Measurements from ENCODE around the gene WIPF2. TPM values are rescaled to one million over a fixed set of nuclear protein-coding genes. Genes with fewer than 3 reads are reported as not detected.
"Not testable (repeated sequence)": the region's sequence is repeated elsewhere in the genome, so short reads cannot be mapped to it uniquely, and the experiment has no call there.

Gene WIPF2
- total RNA-seq, 1 experiment from 2014 or later: 37.2 TPM

- ChIA-PET CTCF (no interaction called here), POLR2A (ENCODE audit: unreplicated experiment) (no interaction called here)
- Histone ChIP-seq H3K4me3 (no peak overlapping the region), H3F3A (ENCODE audit: insufficient read depth, low read depth) (peaks cover 9% of the 10 kb centered on the region; the same call in 1 of the 2 replicates), H3K4me2 (no peak overlapping the region), H4K20me1 (ENCODE audit: insufficient read depth) (peaks cover 3% of the 10 kb centered on the region; the same call in 1 of the 2 replicates), H3K4me1 (replicated peaks; ENCODE audit: insufficient read depth) (no peaks in the 10 kb centered on the region), H3K9me3 (ENCODE audit: insufficient read depth, low read depth) (no peaks in the 10 kb centered on the region), H3K27ac (no peak overlapping the region), H3K36me3 (ENCODE audit: low read depth) (0 out of 2 replicates have a peak, but pooled peaks cover 16% of the 10 kb centered on the region), H2AFZ (no peak overlapping the region), H3K9me2 (ENCODE audit: insufficient read depth) (no peaks in the 10 kb centered on the region), H3K79me2 (ENCODE audit: low read depth) (peaks cover 56% of the 10 kb centered on the region), H3K27me3 (ENCODE audit: insufficient read depth, low read depth) (no peaks in the 10 kb centered on the region)
- TF ChIP-seq CTCF (conservative IDR thresholded peaks at IDR 0.05) (no peak), EZH2 (IDR thresholded peaks at IDR 0.05; ENCODE audit: low read depth) (no peak)
- DNase-seq: no peak
- intact Hi-C loops (cut with micrococcal nuclease; ENCODE audit: unreplicated experiment): no loop called here
- no TSS peak for BruUV-seq (replicated peaks)
These were observed 11.6 kb downstream of the WIPF2 start for GRCh38 chr17:40230670-40231069.

- H3K4me2 ChIP-seq; intact Hi-C loops (cut with micrococcal nuclease; ENCODE audit: unreplicated experiment); H3K4me1 ChIP-seq (replicated peaks; ENCODE audit: insufficient read depth); H4K20me1 ChIP-seq (ENCODE audit: insufficient read depth); H3K27me3 ChIP-seq (ENCODE audit: insufficient read depth, low read depth); BruUV-seq (replicated peaks); POLR2A ChIA-PET (ENCODE audit: unreplicated experiment); H3K4me3 ChIP-seq; H2AFZ ChIP-seq; H3K9me2 ChIP-seq (ENCODE audit: insufficient read depth); H3F3A ChIP-seq (ENCODE audit: insufficient read depth, low read depth); H3K9me3 ChIP-seq (ENCODE audit: insufficient read depth, low read depth); H3K27ac ChIP-seq; DNase-seq: not testable (repeated sequence)
- peaks cover 57% of the 10 kb centered on the region for H3K79me2 ChIP-seq (ENCODE audit: low read depth)
- CTCF ChIA-PET: interaction anchor here (0.6 kb wide), 1 partner anchor 27 kb away, joined by 12 read pairs; no protein-coding TSS in a partner anchor
- H3K36me3 ChIP-seq (ENCODE audit: low read depth): 0 out of 2 replicates have a peak, but pooled peaks cover 16% of the 10 kb centered on the region
These were observed 12.8 kb downstream of the WIPF2 start for GRCh38 chr17:40231928-40232327.

- CTCF ChIA-PET: no interaction called here
- no peaks in the 10 kb centered on the region for H3K9me3 ChIP-seq (ENCODE audit: insufficient read depth, low read depth)
- no peaks in the 10 kb centered on the region for H3K9me2 ChIP-seq (ENCODE audit: insufficient read depth)
- no peak overlapping the region for H3K27ac ChIP-seq
- no TSS peak for BruUV-seq (replicated peaks)
- DNase-seq: no peak
- H3K4me1 ChIP-seq (replicated peaks; ENCODE audit: insufficient read depth): no peaks in the 10 kb centered on the region
- peaks cover 29% of the 10 kb centered on the region for H4K20me1 ChIP-seq (ENCODE audit: insufficient read depth)
- no peaks in the 10 kb centered on the region for H3F3A ChIP-seq (ENCODE audit: insufficient read depth, low read depth)
- POLR2A ChIA-PET (ENCODE audit: unreplicated experiment): no interaction called here
- peaks cover 53% of the 10 kb centered on the region for H3K79me2 ChIP-seq (ENCODE audit: low read depth)
- TF ChIP-seq CTCF (conservative IDR thresholded peaks at IDR 0.05) (no peak), EZH2 (IDR thresholded peaks at IDR 0.05; ENCODE audit: low read depth) (no peak)
- H3K4me3 ChIP-seq: no peak overlapping the region
- no peak overlapping the region for H3K4me2 ChIP-seq
- intact Hi-C loops (cut with micrococcal nuclease; ENCODE audit: unreplicated experiment): no loop called here
- no peaks in the 10 kb centered on the region; the same call in 1 of the 2 replicates for H3K36me3 ChIP-seq (ENCODE audit: low read depth)
- H3K27me3 ChIP-seq (ENCODE audit: insufficient read depth, low read depth): no peaks in the 10 kb centered on the region
- H2AFZ ChIP-seq: no peak overlapping the region
These were observed 22.2 kb downstream of the WIPF2 start for GRCh38 chr17:40241252-40241834.

Data from PC-9 (cell line).